Karpas-422 (cell line): ENCODE results near the gene ZNF217. TPM values are rescaled to one million over a fixed set of nuclear protein-coding genes. Genes with fewer than 3 reads are reported as not detected.

ENCODE experiments used
- DNase-seq: peaks from one replicate; pipeline ENCODE4 v3.0.0-alpha.2; 2015
- H2AFZ ChIP-seq: fragments of 200-600 bp; sonication (generic); 2 replicates; pipeline ENCODE4 v1.6.1; 2014; ENCODE audit warnings: antibody characterized with exemption, low read length, mixed read lengths
- H3K27ac ChIP-seq: fragments of 200-600 bp; sonication (generic); 2 replicates; pipeline ENCODE4 v1.5.1; 2014; ENCODE audit warnings: mild to moderate bottlenecking, low read length, moderate library complexity
- H3K27me3 ChIP-seq: fragments of 200-600 bp; sonication (generic); 2 replicates; pipeline ENCODE4 v1.6.1; 2014; ENCODE audit warnings: low read length, mixed read lengths
- H3K36me3 ChIP-seq: fragments of 200-600 bp; sonication (generic); 2 replicates; pipeline ENCODE4 v1.6.1; 2014; ENCODE audit warnings: low read length, mixed read lengths; ENCODE audit not compliant: insufficient read depth
- H3K4me1 ChIP-seq: fragments of 200-600 bp; sonication (generic); 2 replicates; pipeline ENCODE4 v1.6.1; 2014; ENCODE audit warnings: mild to moderate bottlenecking, low read length, mixed read lengths
- H3K4me2 ChIP-seq: fragments of 200-600 bp; sonication (generic); 2 replicates; pipeline ENCODE4 v1.6.1; 2014; ENCODE audit warnings: low read length, low read depth, mild to moderate bottlenecking; ENCODE audit not compliant: poor library complexity, severe bottlenecking
- H3K4me3 ChIP-seq: fragments of 200-600 bp; sonication (generic); 2 replicates; pipeline ENCODE4 v1.5.1; 2014; ENCODE audit warnings: mild to moderate bottlenecking, antibody characterized with exemption, low read length, mixed read lengths
- H3K79me2 ChIP-seq: fragments of 200-600 bp; sonication (generic); 2 replicates; pipeline ENCODE4 v1.6.1; 2014; ENCODE audit warnings: mild to moderate bottlenecking, low read length, mixed read lengths
- H3K9ac ChIP-seq: fragments of 200-600 bp; sonication (generic); 2 replicates; pipeline ENCODE4 v1.6.0; 2014; ENCODE audit warnings: low read length
- H3K9me2 ChIP-seq: fragments of 200-600 bp; sonication (generic), shearing (Covaris generic); replicated peaks from 2 replicates; pipeline ENCODE4 v1.6.0; 2014; ENCODE audit warnings: mild to moderate bottlenecking, low read length, moderate library complexity; ENCODE audit not compliant: insufficient read depth
- H3K9me3 ChIP-seq: fragments of 300-700, 200-600 bp; sonication (generic); 2 replicates; pipeline ENCODE4 v1.6.1; 2014; ENCODE audit warnings: low read length, mixed read lengths
- H4K20me1 ChIP-seq: fragments of 200-600 bp; sonication (generic); 2 replicates; pipeline ENCODE4 v1.6.1; 2014; ENCODE audit warnings: mild to moderate bottlenecking, antibody characterized with exemption, low read length, low read depth; ENCODE audit not compliant: insufficient read depth
- total RNA-seq: library from RNA; depleted of rRNA; stranded (reverse); fragments of >200 nt; shearing (Covaris generic); gene quantifications from 2 replicates; pipeline ENCODE4 v1.2.3, GENCODE V29; 2014; ENCODE audit warnings: low replicate concordance

ZNF217 gene
- total RNA-seq, 1 experiment from 2014 or later, result 2.2 TPM

DNA sequence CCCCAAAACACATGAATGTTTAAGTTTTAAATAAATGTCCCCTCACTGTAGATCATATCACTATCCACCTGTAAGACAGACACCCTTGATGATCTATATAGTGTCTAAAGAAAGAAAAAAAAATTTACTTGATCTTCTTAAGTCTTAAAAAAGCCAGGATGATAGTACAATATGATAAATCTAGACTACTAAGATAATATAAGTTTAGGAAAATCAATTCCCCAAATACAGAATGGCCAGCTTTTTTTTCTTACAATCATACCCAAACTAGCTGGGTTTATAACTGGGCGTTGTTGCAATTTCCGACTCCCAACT, 14.4 kb downstream of the ZNF217 start:
- Histone ChIP-seq H3K27me3 (no peaks in the 10 kb centered on the region), H3K4me3 (no peak overlapping the region), H2AFZ (no peak overlapping the region)

DNA sequence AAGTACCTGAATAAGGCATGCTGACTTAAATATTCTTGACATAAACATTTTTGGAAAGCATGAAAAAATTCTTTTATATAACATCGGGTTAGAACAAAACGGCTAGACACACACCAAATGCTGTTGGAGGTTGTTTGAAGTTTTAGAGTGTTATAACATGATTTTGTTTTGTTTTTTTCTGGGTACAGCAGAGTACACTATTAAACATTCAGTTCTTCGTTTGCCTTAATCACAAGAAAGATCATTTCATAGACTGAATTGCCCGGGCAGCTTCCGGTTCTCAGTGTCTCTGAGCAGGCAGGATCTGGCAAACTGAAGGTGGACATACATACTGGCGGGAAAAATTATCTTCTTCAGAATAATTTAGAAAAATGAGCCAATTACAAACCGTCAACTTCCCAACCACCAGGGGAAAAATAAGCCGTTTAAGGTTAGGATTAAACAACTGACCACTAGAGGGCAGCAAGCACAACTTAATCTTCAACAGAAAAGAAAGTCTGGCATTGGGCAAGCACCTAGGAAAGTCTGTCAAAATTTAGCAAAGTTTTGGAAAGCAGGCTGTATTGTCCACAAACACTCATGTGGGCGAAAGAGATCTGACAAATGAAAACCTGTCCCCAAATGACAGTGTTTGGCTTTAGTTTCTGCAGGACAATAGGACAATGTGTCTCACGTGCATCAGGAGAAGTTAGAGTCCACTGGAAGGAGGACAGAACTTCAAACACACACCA, 15.0 kb downstream of the ZNF217 start:
- Histone ChIP-seq H3K27ac (no peak overlapping the region), H3K4me3 (no peak overlapping the region), H3K4me2 (no peak overlapping the region), H3K36me3 (no peaks in the 10 kb centered on the region), H3K9me2 (no peaks in the 10 kb centered on the region), H3K9ac (no peak overlapping the region), H3K9me3 (no peaks in the 10 kb centered on the region), H3K4me1 (no peaks in the 10 kb centered on the region), H3K27me3 (no peaks in the 10 kb centered on the region), H3K79me2 (no peaks in the 10 kb centered on the region), H2AFZ (no peak overlapping the region), H4K20me1 (no peaks in the 10 kb centered on the region)
- DNase-seq, result peak; percentile 92

More for the DNA sequence above, 14.4 kb downstream of the ZNF217 start:
- no peaks in the 10 kb centered on the region for H3K9me3 ChIP-seq
- no peak overlapping the region for H3K9ac ChIP-seq
- H3K4me2 ChIP-seq, result no peak overlapping the region
- H3K36me3 ChIP-seq, result no peaks in the 10 kb centered on the region
- H3K4me1 ChIP-seq, result no peaks in the 10 kb centered on the region
- no peaks in the 10 kb centered on the region for H4K20me1 ChIP-seq
- no peak overlapping the region for H3K27ac ChIP-seq
- DNase-seq, result no peak
- no peaks in the 10 kb centered on the region for H3K79me2 ChIP-seq
- no peaks in the 10 kb centered on the region for H3K9me2 ChIP-seq

DNA sequence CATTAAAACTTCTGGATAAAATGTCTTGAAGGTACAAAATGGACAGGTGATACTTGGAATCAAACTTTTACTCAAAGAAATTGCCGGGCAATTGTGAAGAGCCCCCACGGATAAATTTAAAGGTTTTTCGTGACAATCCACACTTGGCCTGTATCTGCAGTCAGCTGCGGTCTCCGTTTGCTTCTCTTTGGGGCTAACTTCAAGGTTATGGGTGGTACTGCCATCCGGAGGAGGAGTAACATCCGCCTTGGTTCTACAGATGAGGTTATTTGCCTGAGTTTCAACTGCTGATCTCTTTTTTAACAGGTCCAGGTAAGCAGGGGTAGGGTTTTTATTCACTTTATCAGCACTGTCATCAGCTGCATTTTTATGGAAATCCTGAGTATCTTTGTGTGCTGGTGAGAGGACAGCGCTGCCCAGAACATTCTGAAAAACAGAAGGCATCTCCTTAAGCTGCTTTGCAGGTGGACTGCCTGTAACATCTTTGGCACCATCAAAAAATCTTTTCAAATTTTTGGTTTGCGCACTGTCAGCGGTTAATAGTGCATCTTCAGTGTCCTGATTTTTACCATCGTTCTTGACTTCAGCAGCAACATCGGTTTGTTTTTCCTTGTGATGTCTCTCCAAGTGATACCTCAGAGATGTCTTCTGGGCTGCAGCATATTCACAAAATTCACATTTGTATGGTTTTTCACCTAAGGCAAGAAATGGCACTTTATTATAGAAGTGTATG, 16.9 kb downstream of the ZNF217 start:
- Histone ChIP-seq H3K79me2 (no peaks in the 10 kb centered on the region), H3K4me1 (no peaks in the 10 kb centered on the region), H3K4me2 (no peak overlapping the region), H2AFZ (no peak overlapping the region), H3K36me3 (no peaks in the 10 kb centered on the region), H3K9me3 (no peaks in the 10 kb centered on the region), H4K20me1 (no peaks in the 10 kb centered on the region), H3K4me3 (no peak overlapping the region), H3K27me3 (no peaks in the 10 kb centered on the region), H3K9ac (no peak overlapping the region), H3K27ac (no peak overlapping the region), H3K9me2 (no peaks in the 10 kb centered on the region)
- DNase-seq, result no peak

DNA sequence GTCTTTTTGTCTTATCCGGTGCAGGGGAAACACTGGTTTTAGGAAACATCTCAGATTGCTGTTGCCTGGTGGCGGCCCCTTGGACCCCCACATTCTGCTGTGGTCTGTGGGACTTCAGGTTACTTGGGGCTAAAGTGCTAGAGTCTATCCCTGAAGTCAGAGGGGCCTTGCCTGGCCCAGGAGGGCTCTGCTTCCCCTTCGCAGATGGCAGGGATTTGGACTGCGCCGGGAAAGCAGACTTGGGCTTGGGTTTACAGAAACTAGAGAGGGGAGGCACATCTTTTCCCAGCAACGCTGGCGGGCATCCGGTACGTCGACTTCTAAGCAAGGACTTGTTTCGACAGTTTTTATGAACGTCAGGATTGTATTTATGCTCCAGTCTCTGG, 17.5 kb downstream of the ZNF217 start:
- Histone ChIP-seq H3K27ac (no peak overlapping the region), H3K27me3 (no peaks in the 10 kb centered on the region), H3K4me2 (no peak overlapping the region), H3K79me2 (no peaks in the 10 kb centered on the region), H3K9me2 (no peaks in the 10 kb centered on the region), H3K9me3 (no peaks in the 10 kb centered on the region), H3K4me3 (no peak overlapping the region), H3K36me3 (no peaks in the 10 kb centered on the region), H2AFZ (no peak overlapping the region), H3K4me1 (no peaks in the 10 kb centered on the region), H3K9ac (no peak overlapping the region), H4K20me1 (no peaks in the 10 kb centered on the region)
- no peak for DNase-seq

DNA sequence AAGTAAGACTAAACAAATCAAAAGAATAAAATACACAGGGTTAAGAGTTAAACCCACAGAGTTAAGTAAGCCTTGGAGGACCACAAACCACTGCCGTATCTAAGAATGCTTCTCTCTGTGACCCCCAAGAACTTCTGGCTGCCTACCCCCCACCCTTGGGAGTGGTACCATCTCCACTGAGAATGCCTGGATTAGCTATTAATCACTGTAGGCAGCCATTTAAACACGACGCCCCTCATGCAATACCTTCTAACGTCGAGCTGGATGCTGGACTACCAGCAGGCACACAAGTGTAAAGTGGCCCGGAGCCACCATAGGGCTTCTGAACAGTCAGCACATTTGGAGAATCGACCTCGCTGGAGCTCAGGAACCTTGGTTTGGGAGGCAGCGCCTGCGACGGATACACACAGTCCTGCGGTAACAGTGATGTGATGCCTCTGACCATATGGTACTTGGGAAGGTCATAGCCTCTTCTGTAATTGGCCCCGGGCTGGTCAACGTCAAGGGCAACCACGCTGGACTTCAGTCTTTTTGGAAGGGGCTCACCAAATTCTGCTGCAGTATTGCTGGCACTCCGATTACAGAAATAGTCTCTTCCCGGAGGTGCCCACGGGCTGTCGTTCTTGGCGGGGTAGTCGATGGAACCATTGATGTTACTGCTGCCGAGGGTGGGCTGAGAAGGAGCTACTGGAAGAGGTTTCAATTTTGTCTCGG, 18.0 kb downstream of the ZNF217 start:
- no peaks in the 10 kb centered on the region for H3K79me2 ChIP-seq
- no peak overlapping the region for H3K4me3 ChIP-seq
- H3K9me3 ChIP-seq, result no peaks in the 10 kb centered on the region
- no peak for DNase-seq
- no peak overlapping the region for H3K27ac ChIP-seq
- H3K27me3 ChIP-seq, result no peaks in the 10 kb centered on the region
- H3K9me2 ChIP-seq, result no peaks in the 10 kb centered on the region
- no peak overlapping the region for H3K9ac ChIP-seq
- H3K36me3 ChIP-seq, result no peaks in the 10 kb centered on the region
- no peak overlapping the region for H3K4me2 ChIP-seq
- no peaks in the 10 kb centered on the region for H4K20me1 ChIP-seq
- H2AFZ ChIP-seq, result no peak overlapping the region
- H3K4me1 ChIP-seq, result no peaks in the 10 kb centered on the region

DNA sequence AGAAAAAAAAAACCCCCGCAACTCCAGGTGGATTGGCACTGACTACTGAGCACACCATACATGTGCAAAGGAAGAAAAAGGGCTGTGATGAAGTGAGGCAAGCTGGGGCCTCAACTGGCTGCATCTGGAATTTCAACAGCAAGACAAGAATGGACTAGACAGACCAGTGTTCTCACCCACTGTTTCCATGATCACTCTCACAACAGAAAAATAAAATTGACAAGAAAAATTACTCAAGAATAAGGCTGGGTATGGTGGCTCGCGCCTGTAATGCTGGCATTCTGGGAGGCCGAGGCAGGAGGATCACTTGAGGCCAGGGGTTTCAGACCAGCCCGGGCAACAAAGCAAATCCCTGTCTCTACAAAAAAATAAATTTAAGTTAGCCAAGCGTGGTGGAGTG, 18.8 kb downstream of the ZNF217 start:
- no peaks in the 10 kb centered on the region for H3K9me3 ChIP-seq
- H4K20me1 ChIP-seq, result no peaks in the 10 kb centered on the region
- H3K27ac ChIP-seq, result no peak overlapping the region
- H2AFZ ChIP-seq, result no peak overlapping the region
- H3K4me2 ChIP-seq, result no peak overlapping the region
- no peak for DNase-seq
- H3K36me3 ChIP-seq, result no peaks in the 10 kb centered on the region
- H3K9me2 ChIP-seq, result no peaks in the 10 kb centered on the region
- no peaks in the 10 kb centered on the region for H3K79me2 ChIP-seq
- H3K9ac ChIP-seq, result no peak overlapping the region
- H3K4me3 ChIP-seq, result no peak overlapping the region
- H3K4me1 ChIP-seq, result no peaks in the 10 kb centered on the region
- H3K27me3 ChIP-seq, result no peaks in the 10 kb centered on the region

DNA sequence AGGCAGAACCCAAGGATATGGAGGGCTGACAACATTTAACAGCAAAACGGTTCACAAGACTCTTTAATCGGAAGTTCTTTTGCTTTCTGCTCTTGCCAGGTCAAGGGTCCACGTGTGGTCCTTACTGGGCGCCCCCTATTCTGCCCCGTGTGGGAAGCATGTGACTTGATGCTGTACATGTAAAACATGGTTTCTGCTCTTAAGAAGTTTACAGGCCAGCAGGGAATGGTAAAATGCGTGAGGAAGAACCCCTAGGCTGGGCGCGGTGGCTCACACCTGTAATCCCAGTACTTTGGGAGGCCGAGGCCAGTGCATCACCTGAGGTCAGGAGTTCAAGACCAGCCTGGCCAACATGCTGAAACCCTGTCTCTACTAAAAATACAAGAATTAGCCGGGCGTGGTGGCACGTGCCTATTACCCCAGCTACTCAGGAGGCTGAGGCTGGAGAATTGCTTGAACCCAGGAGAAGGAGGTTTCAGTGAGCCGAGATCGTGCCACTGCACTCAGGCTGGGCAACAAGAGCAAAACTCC, 19.3 kb downstream of the ZNF217 start:
- H3K9me2 ChIP-seq, result no peaks in the 10 kb centered on the region
- no peak overlapping the region for H3K4me3 ChIP-seq
- H3K4me2 ChIP-seq, result no peak overlapping the region
- no peaks in the 10 kb centered on the region for H3K27me3 ChIP-seq
- H3K27ac ChIP-seq, result no peak overlapping the region
- H3K4me1 ChIP-seq, result no peaks in the 10 kb centered on the region
- no peaks in the 10 kb centered on the region for H4K20me1 ChIP-seq
- no peaks in the 10 kb centered on the region for H3K9me3 ChIP-seq
- H3K36me3 ChIP-seq, result no peaks in the 10 kb centered on the region
- no peaks in the 10 kb centered on the region for H3K79me2 ChIP-seq
- no peak for DNase-seq
- H3K9ac ChIP-seq, result no peak overlapping the region
- H2AFZ ChIP-seq, result no peak overlapping the region

DNA sequence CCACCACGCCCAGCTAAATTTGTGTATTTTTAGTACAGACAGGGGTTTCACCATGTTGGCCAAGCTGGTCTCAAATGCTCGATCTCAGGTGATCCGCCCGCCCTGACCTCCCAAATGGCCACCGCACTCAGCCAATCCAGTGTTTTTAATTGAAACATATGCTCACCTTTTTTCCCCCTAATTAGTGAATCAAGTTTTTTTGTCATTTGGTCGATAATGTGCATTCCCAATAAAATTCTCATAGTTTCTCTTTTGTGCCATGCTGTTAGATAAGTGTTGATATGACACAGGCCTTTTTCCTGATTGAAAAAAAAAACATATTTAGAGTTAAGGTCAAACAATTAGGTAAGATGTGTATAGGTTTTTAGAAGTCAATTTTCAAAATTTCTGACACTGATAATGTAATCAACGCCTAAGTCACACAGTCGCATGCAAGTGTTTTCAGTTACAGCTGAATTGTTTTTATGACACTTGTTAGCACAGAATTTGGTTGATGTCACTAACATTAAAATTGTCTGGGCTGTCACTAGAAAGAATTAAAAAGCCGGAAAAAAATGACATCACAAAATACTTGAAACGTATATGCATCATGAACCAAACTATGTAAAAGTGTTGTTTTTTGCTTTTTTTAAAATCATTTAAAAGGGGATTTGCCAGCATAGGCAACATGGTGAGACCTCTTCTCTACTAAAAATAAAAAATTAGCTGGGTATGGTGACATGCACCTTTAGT, 21.9 kb downstream of the ZNF217 start:
- H4K20me1 ChIP-seq, result no peaks in the 10 kb centered on the region
- H3K79me2 ChIP-seq, result no peaks in the 10 kb centered on the region
- H3K9ac ChIP-seq, result no peak overlapping the region
- no peak overlapping the region for H3K27ac ChIP-seq
- H3K27me3 ChIP-seq, result no peaks in the 10 kb centered on the region
- no peaks in the 10 kb centered on the region for H3K36me3 ChIP-seq
- H3K4me1 ChIP-seq, result no peaks in the 10 kb centered on the region
- no peaks in the 10 kb centered on the region for H3K9me3 ChIP-seq
- DNase-seq, result no peak
- H3K4me3 ChIP-seq, result no peak overlapping the region
- no peak overlapping the region for H2AFZ ChIP-seq
- no peaks in the 10 kb centered on the region for H3K9me2 ChIP-seq
- H3K4me2 ChIP-seq, result no peak overlapping the region
